Colonic mucosa (tissue), 4 donors: ENCODE measurements around the gene HIC1. TPM values are rescaled to one million over a fixed set of nuclear protein-coding genes. Genes with fewer than 3 reads are reported as not detected.
A peak's percentile ranks its signal among the peaks of the same experiment; 100 is the strongest.

Experiments
- DNase-seq: peaks from one replicate; pipeline ENCODE4 v3.0.0-alpha.2; 2020
- H3K27ac ChIP-seq: fragments of 200-600 bp; one replicate; pipeline ENCODE4 v1.8.0; 2021
- H3K27me3 ChIP-seq: fragments of 200-600 bp; one replicate; pipeline ENCODE4 v1.8.0; 2021
- H3K36me3 ChIP-seq: fragments of 200-600 bp; one replicate; pipeline ENCODE4 v1.8.0; 2021
- H3K4me1 ChIP-seq: fragments of 200-600 bp; one replicate; pipeline ENCODE4 v1.8.0; 2021; ENCODE audit warnings: mild to moderate bottlenecking
- H3K4me3 ChIP-seq: fragments of 200-600 bp; one replicate; pipeline ENCODE4 v1.8.0; 2021
- H3K9ac ChIP-seq, 2 donors: one replicate each; pipeline ENCODE4 v1.7.0; 2013; ENCODE audit warnings: control low read depth in 2 of 2, low read depth in 2 of 2, low read length in 2 of 2
- H3K9me3 ChIP-seq: fragments of 200-600 bp; one replicate; pipeline ENCODE4 v1.8.0; 2021
- CTCF ChIP-seq: fragments of 200-600 bp; IDR thresholded peaks from one replicate; pipeline ENCODE4 v1.8.0; 2022; ENCODE audit warnings: antibody characterized with exemption, mild to moderate bottlenecking
- intact Hi-C: fragments of 100-400 bp; cut with DNase I; formaldehyde crosslinking; loops from one replicate; pipeline ENCODE4 v1.14.1; 2022
- total RNA-seq, 2 donors: library from RNA; stranded (reverse); fragmentation: NEBNext Ultra II Directional in 1 of 2; extraction: Animal tissue kit (Norgen Biotek cat#: 25700) in 1 of 2; gene quantifications; one replicate each; pipeline ENCODE4 v1.2.1, GENCODE V29; 2021
- donor health status: healthy.
- donor health status: DM: no; HTN: no; CAD: no.
- donor health status: DM: no; HTN: no; CAD: no.

The HIC1 gene
- total RNA-seq, 2 donors from 2014 or later: 7.0 to 11.2 TPM

- Histone ChIP-seq H3K9me3 (no peaks in the 10 kb centered on the region), H3K36me3 (no peaks in the 10 kb centered on the region), H3K4me3 (no peak overlapping the region), H3K4me1 (peaks cover 15% of the 10 kb centered on the region), H3K9ac (no peak overlapping the region), H3K27me3 (peaks cover 49% of the 10 kb centered on the region), H3K27ac (no peak overlapping the region)
- DNase-seq: no peak
- no peak for TF ChIP-seq CTCF
- intact Hi-C loops: loop anchor here (5.0 kb wide), 1 partner anchor 120 kb away; no protein-coding TSS in a partner anchor
Measured at GRCh38 chr17:2027528-2028233, 27.2 kb upstream of the HIC1 start.

- no peak overlapping the region for H3K4me3 ChIP-seq
- no peak for DNase-seq
- TF ChIP-seq CTCF: no peak
- no peaks in the 10 kb centered on the region for H3K9me3 ChIP-seq
- H3K9ac ChIP-seq: no peak overlapping the region
- H3K36me3 ChIP-seq: no peaks in the 10 kb centered on the region
- H3K27ac ChIP-seq: no peak overlapping the region
- peaks cover 15% of the 10 kb centered on the region for H3K4me1 ChIP-seq
- peaks cover 43% of the 10 kb centered on the region for H3K27me3 ChIP-seq
- intact Hi-C loops: loop anchor here (5.0 kb wide), 1 partner anchor 121 kb away; no protein-coding TSS in a partner anchor
Measured at GRCh38 chr17:2028234-2028614, 26.7 kb upstream of the HIC1 start.

GRCh38 chr17:2028737-2029136 lies 26.2 kb upstream of the HIC1 start:
- Histone ChIP-seq H3K27ac (no peak overlapping the region), H3K9me3 (no peaks in the 10 kb centered on the region), H3K9ac (no peak overlapping the region), H3K4me1 (peaks cover 15% of the 10 kb centered on the region), H3K4me3 (no peak overlapping the region), H3K27me3 (peaks cover 40% of the 10 kb centered on the region), H3K36me3 (no peaks in the 10 kb centered on the region)
- intact Hi-C loops: loop anchor here (5.0 kb wide), 1 partner anchor 121 kb away; no protein-coding TSS in a partner anchor
- no peak for TF ChIP-seq CTCF
- no peak for DNase-seq

- Histone ChIP-seq H3K4me3 (peak within 1 kb of the TSS; percentile 100), H3K9me3 (no peaks in the 10 kb centered on the region), H3K4me1 (peaks cover 7% of the 10 kb centered on the region), H3K9ac (peak within 1 kb of the TSS; percentile 70 to 94), H3K36me3 (no peaks in the 10 kb centered on the region), H3K27me3 (peaks cover 26% of the 10 kb centered on the region), H3K27ac (peak within 1 kb of the TSS; percentile 30)
- TF ChIP-seq CTCF: no peak
- intact Hi-C loops: loop anchor here (5.0 kb wide), 1 partner anchor 123 kb away; no protein-coding TSS in a partner anchor
- peak; percentile 92 for DNase-seq
Measured at GRCh38 chr17:2029911-2030778, 24.8 kb upstream of the HIC1 start, which contains the start of gene DPH1. Gene DPH1 (plus strand): TSS chr17:2030153. CDS start chr17:2030170, 17 bp downstream.

- no peaks in the 10 kb centered on the region for H3K36me3 ChIP-seq
- intact Hi-C loops: no loop called here
- no peaks in the 10 kb centered on the region for H3K9me3 ChIP-seq
- peak; percentile 22 for TF ChIP-seq CTCF
- DNase-seq: no peak
- peaks cover 21% of the 10 kb centered on the region for H3K27me3 ChIP-seq
- H3K4me1 ChIP-seq: peaks cover 7% of the 10 kb centered on the region
- peak overlapping the region; percentile 100 for H3K4me3 ChIP-seq
- no peak overlapping the region for H3K27ac ChIP-seq
- H3K9ac ChIP-seq: peak overlapping the region; percentile 70 to 94
Measured at GRCh38 chr17:2030779-2031163, 24.1 kb upstream of the HIC1 start.
